ENCODE measurements around the gene PON3.
A peak's percentile ranks its signal among the peaks of the same experiment; 100 is the strongest.

Gene PON3

DNA sequence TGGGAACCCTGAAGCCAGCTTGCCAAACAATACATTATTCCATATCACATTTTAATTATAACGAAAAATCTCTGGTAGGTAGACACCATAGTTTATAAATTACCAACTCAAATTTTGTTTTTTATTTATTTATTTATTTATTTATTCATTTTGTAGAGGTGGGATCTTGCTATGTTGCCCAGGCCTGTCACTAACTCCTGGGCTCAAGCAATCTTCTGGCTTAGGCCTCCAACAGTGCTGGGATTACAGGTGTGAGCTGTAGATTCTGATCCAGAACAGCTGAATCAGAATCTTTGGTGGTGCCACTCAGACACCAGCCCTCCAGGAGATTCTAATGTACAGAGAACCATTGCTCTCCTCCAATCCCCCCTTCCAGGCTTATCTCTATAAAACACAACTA is 37.0 kb upstream of the PON3 start:
- no peaks in the 10 kb centered on the region for H3K9me3 ChIP-seq

DNA sequence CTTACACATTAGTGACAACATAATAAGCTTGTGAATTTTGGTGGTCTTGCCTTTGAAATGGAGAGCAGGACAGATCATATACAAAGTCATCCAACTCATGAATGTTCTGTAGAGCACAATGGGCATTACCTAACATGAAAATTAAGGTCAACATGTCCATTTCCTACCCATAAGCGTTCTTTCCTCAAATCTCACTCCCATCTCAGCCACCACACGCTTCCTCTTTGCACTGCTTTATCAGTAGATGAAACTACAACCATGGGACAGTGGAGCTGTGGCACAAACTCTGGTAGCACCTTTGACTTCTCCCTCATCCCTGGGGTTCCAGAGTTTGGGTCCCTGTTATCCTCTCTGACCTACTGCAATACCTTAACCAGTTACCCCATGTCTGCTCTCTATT is 36.4 kb upstream of the PON3 start:
- Histone ChIP-seq H3K9me3 (no peaks in the 10 kb centered on the region), H3K9ac (no peak overlapping the region), H3K36me3 (peaks cover 7% of the 10 kb centered on the region), H4K20me1 (no peaks in the 10 kb centered on the region), H3K27me3 (no peaks in the 10 kb centered on the region), H3K4me3 (no peak overlapping the region), H3K4me1 (peaks cover 23% of the 10 kb centered on the region), H3K27ac (no peak overlapping the region), H3K4me2 (no peak overlapping the region)
- TF ChIP-seq Cebpa-rat (IDR thresholded peaks at IDR 0.05): no peak

More for the DNA sequence above, 37.0 kb upstream of the PON3 start:
- Histone ChIP-seq H3K27ac (no peak overlapping the region), H3K4me2 (peak overlapping the region; percentile 85; the same call in 1 of the 2 replicates), H3K27me3 (no peaks in the 10 kb centered on the region), H3K9ac (no peak overlapping the region), H3K4me1 (peaks cover 23% of the 10 kb centered on the region), H3K4me3 (no peak overlapping the region), H3K36me3 (peaks cover 7% of the 10 kb centered on the region), H4K20me1 (no peaks in the 10 kb centered on the region)
- TF ChIP-seq Cebpa-rat (IDR thresholded peaks at IDR 0.05): no peak

DNA sequence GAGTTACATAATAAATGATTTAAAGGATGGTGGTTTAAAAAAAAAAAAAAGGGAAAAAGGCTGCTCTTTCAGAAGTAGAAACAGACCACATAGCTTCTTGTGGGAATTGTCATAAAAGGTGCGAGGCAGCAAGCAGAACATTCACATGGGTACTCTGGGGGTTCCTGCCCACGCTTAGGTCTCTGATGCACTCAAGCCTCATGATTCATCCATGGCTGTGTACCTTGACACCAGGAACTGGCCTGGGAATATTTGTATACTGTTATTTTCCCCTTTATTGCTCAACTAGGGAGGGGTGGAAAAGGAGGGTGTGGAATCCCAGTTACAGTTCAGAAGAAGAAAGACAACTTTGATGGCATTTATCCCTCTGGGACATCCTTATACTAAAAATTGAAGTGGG is 34.7 kb upstream of the PON3 start:
- Histone ChIP-seq H3K36me3 (peaks cover 7% of the 10 kb centered on the region), H4K20me1 (no peaks in the 10 kb centered on the region; the same call in 1 of the 2 replicates), H3K9ac (no peak overlapping the region), H3K4me2 (no peak overlapping the region), H3K4me3 (no peak overlapping the region), H3K27ac (no peak overlapping the region), H3K4me1 (peaks cover 16% of the 10 kb centered on the region), H3K27me3 (no peaks in the 10 kb centered on the region), H3K9me3 (no peaks in the 10 kb centered on the region)
- TF ChIP-seq Cebpa-rat (IDR thresholded peaks at IDR 0.05): no peak

DNA sequence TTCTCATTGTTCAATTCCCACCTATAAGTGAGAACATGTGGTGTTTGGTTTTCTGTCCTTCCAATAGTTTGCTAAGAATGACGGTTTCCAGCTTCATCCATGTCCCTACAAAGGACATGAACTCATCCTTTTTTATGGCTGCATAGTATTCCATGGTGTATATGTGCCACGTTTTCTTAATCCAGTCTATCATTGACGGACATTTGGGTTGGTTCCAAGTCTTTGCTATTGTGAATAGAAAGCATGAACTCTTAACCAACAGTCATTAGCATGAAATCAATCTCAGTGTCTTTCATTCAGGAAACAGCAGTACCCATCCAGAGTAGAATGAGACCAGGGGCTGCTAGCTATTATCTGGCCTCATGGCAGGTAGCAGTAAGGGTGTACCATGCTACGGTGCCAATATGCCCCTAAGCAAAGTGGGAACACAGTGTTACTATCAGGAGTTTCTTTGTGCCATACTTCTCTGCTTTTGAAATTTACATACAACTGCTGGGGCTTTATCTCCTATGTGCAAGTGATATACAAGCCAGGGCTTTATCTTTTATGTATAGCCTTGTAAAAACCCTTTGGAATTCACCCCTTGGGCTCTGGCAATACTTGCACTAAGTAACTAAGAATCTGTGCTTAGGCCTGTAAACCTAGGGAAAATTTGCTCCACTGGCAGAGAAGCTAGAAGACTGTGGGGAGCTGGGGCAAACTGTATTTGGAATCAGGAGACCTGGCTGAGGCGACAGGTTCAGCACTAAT is 33.2 kb upstream of the PON3 start:
- Histone ChIP-seq H3K4me2 (no peak overlapping the region), H3K27me3 (no peaks in the 10 kb centered on the region), H4K20me1 (no peaks in the 10 kb centered on the region; the same call in 1 of the 2 replicates), H3K27ac (no peak overlapping the region), H3K36me3 (peaks cover 7% of the 10 kb centered on the region), H3K9ac (no peak overlapping the region), H3K4me1 (peaks cover 9% of the 10 kb centered on the region), H3K9me3 (no peaks in the 10 kb centered on the region), H3K4me3 (no peak overlapping the region)
- no peak for TF ChIP-seq Cebpa-rat (IDR thresholded peaks at IDR 0.05)

DNA sequence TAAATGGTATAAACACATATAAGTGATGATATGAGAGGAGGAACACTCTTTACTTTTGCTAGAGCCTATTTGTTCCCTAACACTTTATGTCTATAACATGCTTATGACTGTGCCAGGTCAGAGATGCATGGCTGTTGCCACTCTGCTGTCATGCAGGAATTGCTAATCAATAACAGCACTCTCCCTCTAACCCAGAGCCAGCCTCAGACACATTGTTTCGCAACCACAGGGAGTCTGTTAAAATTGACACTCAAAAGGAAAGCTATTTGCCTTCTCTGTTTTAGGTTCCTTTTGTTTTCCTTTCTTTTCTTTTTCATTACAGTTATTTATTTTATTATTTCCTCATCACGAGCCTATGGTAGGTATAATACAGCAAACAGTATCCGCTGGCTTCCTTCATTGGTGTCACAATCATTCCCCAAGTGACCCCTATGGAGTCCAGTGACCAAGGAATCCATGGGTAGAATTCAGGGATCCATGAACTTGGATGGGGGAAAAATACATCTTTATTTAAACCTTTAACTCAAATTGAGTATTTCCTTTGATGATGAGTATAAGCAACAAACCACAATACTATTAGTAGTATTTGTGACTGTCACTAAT is 31.8 kb upstream of the PON3 start:
- Histone ChIP-seq H3K27ac (no peak overlapping the region), H4K20me1 (no peaks in the 10 kb centered on the region; the same call in 1 of the 2 replicates), H3K4me3 (no peak overlapping the region), H3K4me2 (no peak overlapping the region), H3K36me3 (peaks cover 19% of the 10 kb centered on the region), H3K9ac (no peak overlapping the region), H3K4me1 (no peaks in the 10 kb centered on the region), H3K27me3 (no peaks in the 10 kb centered on the region), H3K9me3 (peaks cover 10% of the 10 kb centered on the region)
- 0 out of 2 replicates have a peak, but pooled peaks have one; percentile 14 for TF ChIP-seq Cebpa-rat (IDR thresholded peaks at IDR 0.05)

DNA sequence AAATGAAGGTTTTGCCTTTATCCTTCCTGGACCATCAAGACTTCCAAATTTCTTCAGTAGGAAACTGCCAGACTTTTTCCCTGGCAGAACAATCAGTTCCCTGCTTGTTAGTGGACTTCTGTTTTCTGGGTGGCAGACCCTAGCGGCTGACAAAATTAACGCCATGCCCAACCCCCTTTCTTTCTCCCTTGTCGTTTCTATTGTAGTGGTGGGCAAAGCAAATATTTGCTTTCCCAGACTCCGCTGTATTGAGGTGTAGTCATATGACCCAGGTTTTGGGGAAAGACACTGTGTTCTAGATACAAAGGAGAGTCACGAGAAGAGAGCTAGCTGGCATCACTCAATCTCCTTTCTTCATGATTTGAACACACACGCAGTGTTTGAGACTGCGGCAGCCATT is 31.0 kb upstream of the PON3 start:
- Histone ChIP-seq H3K4me2 (no peak overlapping the region), H3K9ac (no peak overlapping the region), H3K36me3 (peaks cover 23% of the 10 kb centered on the region), H3K27me3 (no peaks in the 10 kb centered on the region), H3K9me3 (peaks cover 10% of the 10 kb centered on the region), H4K20me1 (no peaks in the 10 kb centered on the region; the same call in 1 of the 2 replicates), H3K27ac (no peak overlapping the region), H3K4me1 (no peaks in the 10 kb centered on the region), H3K4me3 (no peak overlapping the region)
- no peak for TF ChIP-seq Cebpa-rat (IDR thresholded peaks at IDR 0.05)

DNA sequence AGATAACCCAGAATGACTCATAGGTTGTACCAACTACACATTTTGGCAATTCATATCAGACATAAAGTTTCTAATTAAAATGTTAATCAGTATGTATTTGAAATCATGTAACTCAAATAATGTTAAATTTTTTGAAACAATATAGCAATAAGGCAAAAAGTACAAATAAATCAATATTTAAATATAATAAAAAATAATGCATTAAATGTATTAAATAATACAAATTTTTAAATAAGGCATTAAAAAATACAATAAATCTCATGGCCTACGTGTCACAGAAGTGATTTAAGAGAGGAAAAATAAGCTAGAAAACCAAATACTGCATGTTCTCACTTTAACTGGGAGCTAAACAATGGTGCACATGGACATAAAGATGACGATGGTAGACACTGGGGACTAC is 29.5 kb upstream of the PON3 start:
- no peak overlapping the region for H3K4me2 ChIP-seq
- TF ChIP-seq Cebpa-rat (IDR thresholded peaks at IDR 0.05): no peak
- H3K9ac ChIP-seq: no peak overlapping the region
- H3K4me3 ChIP-seq: no peak overlapping the region
- no peak overlapping the region for H3K27ac ChIP-seq
- H3K4me1 ChIP-seq: peaks cover 6% of the 10 kb centered on the region
- H4K20me1 ChIP-seq: no peaks in the 10 kb centered on the region; the same call in 1 of the 2 replicates
- peaks cover 10% of the 10 kb centered on the region for H3K9me3 ChIP-seq
- peaks cover 30% of the 10 kb centered on the region for H3K36me3 ChIP-seq
- H3K27me3 ChIP-seq: no peaks in the 10 kb centered on the region

DNA sequence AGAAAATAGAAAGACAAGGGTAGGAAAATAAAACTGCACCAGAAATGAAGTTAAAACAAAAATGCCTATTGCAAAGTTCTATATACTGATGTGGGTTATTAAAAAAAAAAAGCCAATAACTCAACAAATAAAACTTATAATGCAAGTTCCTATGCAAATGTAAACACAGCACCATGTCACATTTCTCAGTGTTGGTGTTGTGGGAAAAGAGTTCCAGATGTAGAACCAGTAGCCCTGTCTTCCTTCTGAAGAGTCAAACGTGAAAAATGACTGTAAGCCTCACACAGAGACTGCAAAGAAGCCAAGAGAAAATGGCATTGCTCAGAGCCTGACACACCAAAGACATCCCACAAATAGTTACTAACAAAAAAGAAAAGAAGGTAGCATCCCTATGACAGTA is 28.5 kb upstream of the PON3 start:
- H3K4me3 ChIP-seq: no peak overlapping the region
- H3K4me1 ChIP-seq: peaks cover 7% of the 10 kb centered on the region
- no peak overlapping the region for H3K9ac ChIP-seq
- no peaks in the 10 kb centered on the region; the same call in 1 of the 2 replicates for H4K20me1 ChIP-seq
- no peak overlapping the region for H3K4me2 ChIP-seq
- peaks cover 10% of the 10 kb centered on the region for H3K9me3 ChIP-seq
- no peak overlapping the region for H3K27ac ChIP-seq
- no peaks in the 10 kb centered on the region for H3K27me3 ChIP-seq
- H3K36me3 ChIP-seq: peaks cover 28% of the 10 kb centered on the region
- no peak for TF ChIP-seq Cebpa-rat (IDR thresholded peaks at IDR 0.05)

DNA sequence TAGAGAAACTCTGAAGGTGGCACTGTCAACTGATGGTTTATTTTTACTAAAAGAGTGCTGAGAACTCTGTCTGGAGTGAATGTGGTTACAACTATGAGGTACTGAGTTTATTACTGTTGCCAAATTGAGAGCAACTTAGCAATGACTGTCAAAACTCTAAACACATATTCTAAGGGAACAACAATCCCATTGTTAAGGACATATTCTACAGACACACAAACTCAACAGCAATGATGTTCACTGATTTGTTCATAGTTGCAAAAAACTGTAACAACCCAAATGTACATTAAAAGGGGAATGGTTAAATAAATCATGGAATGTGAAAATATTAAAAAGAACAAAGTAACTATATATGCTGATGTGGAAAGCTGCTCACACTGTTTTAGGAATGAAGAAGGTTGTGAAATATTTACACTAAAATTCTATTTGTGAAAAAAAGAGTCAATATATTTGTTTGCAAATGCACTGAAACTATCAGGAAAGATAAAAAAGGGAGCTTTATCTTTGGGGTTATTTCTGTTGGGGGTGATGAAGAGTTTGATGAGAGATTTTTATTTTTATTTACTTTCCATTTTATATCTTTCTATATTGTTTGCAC is 25.8 kb upstream of the PON3 start:
- Histone ChIP-seq H3K4me1 (peaks cover 7% of the 10 kb centered on the region), H3K4me3 (no peak overlapping the region), H3K27me3 (no peaks in the 10 kb centered on the region), H3K9me3 (peaks cover 10% of the 10 kb centered on the region), H3K27ac (no peak overlapping the region), H4K20me1 (no peaks in the 10 kb centered on the region; the same call in 1 of the 2 replicates), H3K4me2 (no peak overlapping the region), H3K36me3 (peaks cover 24% of the 10 kb centered on the region), H3K9ac (no peak overlapping the region)
- TF ChIP-seq Cebpa-rat (IDR thresholded peaks at IDR 0.05): no peak
